Measurements from ENCODE around the gene ALG10. TPM values are rescaled to one million over a fixed set of nuclear protein-coding genes. Genes with fewer than 3 reads are reported as not detected.

The ALG10 gene
- total RNA-seq, 1 experiment from 2014 or later, result 13.0 TPM

DNA sequence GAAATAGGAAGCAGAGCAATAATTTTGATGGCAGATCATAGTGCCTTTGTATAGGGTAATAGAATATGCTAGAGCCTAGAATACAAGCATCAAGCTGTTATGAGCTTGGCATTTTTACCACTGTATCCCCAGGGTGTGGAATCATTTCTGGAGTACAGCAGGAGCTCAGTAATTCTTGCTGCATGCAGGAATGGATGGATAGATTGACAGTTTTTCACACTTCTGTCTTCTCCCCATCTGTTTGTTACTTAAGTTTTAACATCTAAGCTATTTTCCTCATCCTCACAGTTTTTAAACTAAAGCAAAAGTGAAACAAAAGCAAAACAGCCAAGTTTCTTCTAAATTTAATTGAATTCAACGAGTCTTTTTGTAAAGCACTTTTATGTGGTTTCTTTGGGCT is 32.6 kb downstream of the ALG10 start:
- Histone ChIP-seq H4K8ac (replicated peaks; ENCODE audit: insufficient read length, low read depth, low read length) (no peak overlapping the region), H3K4ac (ENCODE audit: low read depth, low read length) (no peak overlapping the region), H3K27me3 (ENCODE audit: insufficient read depth, low read length) (no peaks in the 10 kb centered on the region), H4K20me1 (ENCODE audit: control insufficient read depth, insufficient read depth, insufficient read length) (no peaks in the 10 kb centered on the region), H3K56ac (ENCODE audit: insufficient read length, low read depth, low read length) (no peak overlapping the region), H4K91ac (ENCODE audit: insufficient read length, low read depth, low read length) (no peak overlapping the region), H3K4me1 (ENCODE audit: insufficient read depth, low read length) (no peaks in the 10 kb centered on the region), H2BK20ac (ENCODE audit: low read depth, low read length, poor library complexity, severe bottlenecking) (no peak overlapping the region), H2BK5ac (ENCODE audit: insufficient read length, low read length) (no peak overlapping the region), H3K27ac (ENCODE audit: insufficient read length, low read depth, low read length) (no peak overlapping the region), H3K4me2 (ENCODE audit: insufficient read depth, insufficient read length, low read length) (no peak overlapping the region), H3K79me2 (ENCODE audit: insufficient read depth, low read length) (no peaks in the 10 kb centered on the region), H2AFZ (ENCODE audit: low read length) (no peak overlapping the region), H3K9me3 (ENCODE audit: control insufficient read depth, low read depth, low read length) (peaks cover 22% of the 10 kb centered on the region), H3T11ph (ENCODE audit: low read length) (no peak overlapping the region), H2BK12ac (ENCODE audit: insufficient read length, low read depth, low read length) (no peak overlapping the region), H2BK120ac (ENCODE audit: low read depth, low read length, poor library complexity, severe bottlenecking) (no peak overlapping the region), H3K18ac (ENCODE audit: insufficient read length, low read depth, low read length) (no peak overlapping the region), H3K9ac (ENCODE audit: extremely low read depth, insufficient read length, low read length) (no peak overlapping the region), H2BK15ac (ENCODE audit: low read depth, low read length) (no peak overlapping the region), H3K23ac (ENCODE audit: insufficient read length, low read depth, low read length) (no peak overlapping the region), H3K14ac (ENCODE audit: insufficient read depth, low read length) (no peak overlapping the region), H2AK5ac (ENCODE audit: insufficient read length, low read length) (no peak overlapping the region), H4K5ac (ENCODE audit: insufficient read length, low read depth, low read length) (no peak overlapping the region), H3K23me2 (ENCODE audit: insufficient read length, low read depth, low read length, poor library complexity, severe bottlenecking) (no peaks in the 10 kb centered on the region), H3K79me1 (ENCODE audit: insufficient read depth, low read depth, low read length, poor library complexity, severe bottlenecking) (no peaks in the 10 kb centered on the region)
- H3K27ac Mint-ChIP-seq, result no peak overlapping the region
- TF ChIP-seq, protein P1, sequence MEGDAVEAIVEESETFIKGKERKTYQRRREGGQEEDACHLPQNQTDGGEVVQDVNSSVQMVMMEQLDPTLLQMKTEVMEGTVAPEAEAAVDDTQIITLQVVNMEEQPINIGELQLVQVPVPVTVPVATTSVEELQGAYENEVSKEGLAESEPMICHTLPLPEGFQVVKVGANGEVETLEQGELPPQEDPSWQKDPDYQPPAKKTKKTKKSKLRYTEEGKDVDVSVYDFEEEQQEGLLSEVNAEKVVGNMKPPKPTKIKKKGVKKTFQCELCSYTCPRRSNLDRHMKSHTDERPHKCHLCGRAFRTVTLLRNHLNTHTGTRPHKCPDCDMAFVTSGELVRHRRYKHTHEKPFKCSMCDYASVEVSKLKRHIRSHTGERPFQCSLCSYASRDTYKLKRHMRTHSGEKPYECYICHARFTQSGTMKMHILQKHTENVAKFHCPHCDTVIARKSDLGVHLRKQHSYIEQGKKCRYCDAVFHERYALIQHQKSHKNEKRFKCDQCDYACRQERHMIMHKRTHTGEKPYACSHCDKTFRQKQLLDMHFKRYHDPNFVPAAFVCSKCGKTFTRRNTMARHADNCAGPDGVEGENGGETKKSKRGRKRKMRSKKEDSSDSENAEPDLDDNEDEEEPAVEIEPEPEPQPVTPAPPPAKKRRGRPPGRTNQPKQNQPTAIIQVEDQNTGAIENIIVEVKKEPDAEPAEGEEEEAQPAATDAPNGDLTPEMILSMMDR (conservative IDR thresholded peaks at IDR 0.05), result no peak
- no peak overlapping the region for H3K4me3 Mint-ChIP-seq
- H3K9me3 Mint-ChIP-seq, result peaks cover 85 to 90% of the 10 kb centered on the region in 2 experiments
- WGBS (ENCODE audit: extremely low coverage, insufficient read length, low lambda C conversion rate), result no CpG with 5 or more reads among the region's 1 CpG
- DNase-seq, result no peak
- H3K4me1 Mint-ChIP-seq, result no peaks in the 10 kb centered on the region
- H3K27me3 Mint-ChIP-seq (ENCODE audit: low read depth), result no peaks in the 10 kb centered on the region
- H3K36me3 Mint-ChIP-seq (ENCODE audit: insufficient read depth in 1 of 3, low read depth in 3 of 3), result peaks cover 0 to 35% (median 2%) of the 10 kb centered on the region in 3 experiments; a peak in 6 of 7 replicates

Data from H9 (cell line).